ENCODE measurements around the gene TECPR1.
A peak's percentile ranks its signal among the peaks of the same experiment; 100 is the strongest.

TECPR1 gene

DNA sequence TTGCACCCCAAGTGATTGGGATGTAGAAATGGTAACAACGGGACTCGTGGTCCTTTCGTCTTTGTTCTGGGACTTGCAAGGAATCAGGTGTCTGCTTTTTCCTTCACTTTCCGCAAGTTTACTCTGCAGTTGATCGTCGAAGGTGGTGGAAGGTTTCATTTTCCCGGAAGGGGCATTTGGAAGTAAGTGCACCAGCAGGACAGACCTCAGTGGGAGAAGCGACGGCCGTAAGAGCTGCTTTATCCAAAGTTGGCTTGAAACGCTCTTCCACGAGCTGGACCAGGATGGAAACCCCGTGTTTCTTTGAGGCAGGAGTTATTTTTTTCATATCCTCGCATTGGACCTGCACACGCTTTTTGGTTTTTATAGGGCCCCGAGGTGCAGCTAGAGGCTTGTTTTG is 30.7 kb upstream of the TECPR1 start:
- no peak for TF ChIP-seq CTCF (IDR thresholded peaks at IDR 0.05; ENCODE audit: insufficient read depth, missing control alignments)
- DNase-seq (ENCODE audit: insufficient read length, low spot score): no peak
- no peak for FAIRE-seq

- DNase-seq (ENCODE audit: insufficient read length, low spot score) (no peak), FAIRE-seq (no peak)
- no peak for TF ChIP-seq CTCF (IDR thresholded peaks at IDR 0.05; ENCODE audit: insufficient read depth, missing control alignments)
Measured at GRCh38 chr7:98281757-98282606, 29.9 kb upstream of the TECPR1 start.

DNA sequence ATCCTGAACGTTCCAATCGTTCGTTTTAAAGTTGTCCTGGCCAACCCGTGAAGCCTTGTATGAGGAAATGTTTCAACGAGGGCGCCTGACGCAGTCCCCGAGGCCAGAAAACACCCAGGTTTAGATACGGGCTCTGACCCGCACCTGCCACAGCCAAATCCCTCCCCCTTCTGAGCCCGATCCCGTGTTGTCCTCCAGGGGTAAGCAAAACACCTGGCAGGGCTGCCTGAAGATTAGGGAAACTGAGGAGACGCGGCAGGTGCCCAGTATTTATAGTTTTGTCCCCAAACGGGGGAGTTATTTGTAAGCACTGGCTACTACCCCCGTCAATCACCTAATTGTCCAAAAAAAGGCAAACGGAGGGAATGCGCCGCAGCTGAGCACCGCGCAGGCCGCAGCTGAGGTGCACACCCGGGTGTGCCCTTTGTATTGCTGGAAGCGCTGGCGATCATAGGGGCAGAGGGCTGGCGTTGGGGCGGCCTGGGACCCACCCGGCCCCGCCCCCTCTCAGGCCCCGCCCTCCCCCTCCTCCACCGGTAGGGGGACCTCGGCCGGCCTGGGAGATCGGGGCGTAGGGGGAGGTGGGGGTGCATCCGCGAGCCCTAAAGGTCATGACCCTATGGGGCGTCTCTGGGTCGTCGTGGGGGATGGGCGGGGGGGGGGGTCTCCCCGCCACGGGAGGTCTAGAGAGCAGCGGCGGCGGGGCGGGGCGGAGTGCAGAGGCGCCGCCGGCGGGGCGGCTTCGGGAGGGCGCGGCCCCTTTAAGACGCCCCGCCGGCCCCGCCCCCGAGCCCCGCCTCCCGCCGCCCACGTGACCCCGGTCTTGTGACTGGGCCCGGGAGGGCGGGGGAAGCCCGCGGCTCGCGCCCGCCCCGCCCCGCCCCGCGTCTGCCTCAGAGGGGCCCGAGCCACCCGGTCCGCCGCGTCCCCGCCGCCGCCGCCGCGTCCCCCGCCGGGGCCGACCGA is 29.0 kb upstream of the TECPR1 start, which contains the start of gene BRI3:
Gene BRI3, plus strand, starts transcription at position 896 of the 966 bp plus-strand sequence. CDS start 110 bp downstream, outside the sequence.
- FAIRE-seq: no peak
- TF ChIP-seq CTCF (IDR thresholded peaks at IDR 0.05; ENCODE audit: insufficient read depth, missing control alignments): no peak
- peak; percentile 74 for DNase-seq (ENCODE audit: insufficient read length, low spot score)

DNA sequence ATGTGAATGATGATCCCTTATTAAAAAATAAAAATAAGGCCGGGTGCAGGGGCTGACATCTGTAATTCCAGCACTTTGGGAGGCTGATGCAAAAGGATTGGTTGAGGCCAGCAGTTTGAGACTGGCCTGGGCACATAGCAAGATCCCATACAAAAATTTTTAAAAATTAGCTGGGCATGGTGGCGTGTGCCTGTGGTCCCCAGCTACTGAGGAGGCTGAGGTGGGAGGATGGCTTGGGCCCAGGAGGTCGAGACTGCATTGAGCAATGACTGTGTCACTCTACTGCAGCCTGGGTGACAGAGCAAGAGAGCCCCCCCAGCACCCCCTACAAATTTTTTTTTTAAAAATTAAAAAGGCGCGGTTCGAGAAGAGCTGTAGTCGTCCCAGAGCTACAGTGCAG is 28.3 kb upstream of the TECPR1 start:
- no peak for FAIRE-seq
- no peak for DNase-seq (ENCODE audit: insufficient read length, low spot score)
- TF ChIP-seq CTCF (IDR thresholded peaks at IDR 0.05; ENCODE audit: insufficient read depth, missing control alignments): no peak

DNA sequence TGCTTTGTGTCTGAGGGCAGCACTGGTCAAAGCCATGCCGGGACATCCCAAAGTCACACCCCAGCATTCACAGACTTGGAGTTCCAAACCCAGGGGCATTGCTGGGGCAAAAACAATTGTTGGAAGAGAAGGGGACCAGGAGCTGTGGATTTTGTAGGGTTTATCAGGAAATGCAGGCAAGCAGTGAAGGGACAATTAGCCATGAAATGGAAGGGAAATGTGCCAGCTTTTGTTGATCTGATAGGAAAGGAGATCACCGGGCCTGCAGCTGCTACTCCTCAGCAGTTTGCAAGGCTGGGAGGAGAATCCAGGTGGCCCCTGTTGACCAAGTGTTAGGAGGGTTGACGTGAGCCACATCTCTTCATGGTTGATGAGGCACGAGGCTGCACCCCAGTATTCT is 26.9 kb upstream of the TECPR1 start:
- FAIRE-seq: no peak
- TF ChIP-seq CTCF (IDR thresholded peaks at IDR 0.05; ENCODE audit: insufficient read depth, missing control alignments): no peak
- DNase-seq (ENCODE audit: insufficient read length, low spot score): no peak

DNA sequence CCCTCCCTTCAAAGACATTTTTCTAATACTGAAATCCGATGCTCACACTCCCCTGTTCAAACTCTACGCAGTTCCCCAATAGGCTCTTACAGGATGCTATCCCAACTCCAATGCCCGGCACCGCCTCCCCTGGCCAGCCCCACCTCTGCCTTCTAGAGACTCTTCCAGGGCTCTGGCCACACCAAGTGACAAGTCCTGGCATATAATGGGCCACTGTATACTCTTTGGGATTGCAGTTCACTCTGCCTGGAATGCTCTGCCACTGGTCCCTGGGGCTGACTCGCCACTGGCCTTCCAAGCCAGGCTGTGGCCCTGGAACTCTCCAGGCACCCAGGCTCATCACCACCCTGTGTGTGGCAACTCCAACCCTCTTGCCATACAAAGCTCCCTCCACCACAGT is 26.4 kb upstream of the TECPR1 start:
- no peak for TF ChIP-seq CTCF (IDR thresholded peaks at IDR 0.05; ENCODE audit: insufficient read depth, missing control alignments)
- FAIRE-seq (no peak), DNase-seq (ENCODE audit: insufficient read length, low spot score) (no peak)

All from D721Med (cell line).